HepG2 (cell line): Measurements from ENCODE around the gene CCDC154. TPM values are rescaled to one million over a fixed set of nuclear protein-coding genes. Genes with fewer than 3 reads are reported as not detected.

ENCODE experiments used
- BRCA1 ChIP-seq: sonication (generic); formaldehyde crosslinking; IDR thresholded peaks from 2 replicates; pipeline ENCODE4 v1.4.0; 2020; ENCODE audit warnings: missing genetic modification reagents
- ETS1 ChIP-seq: sonication (generic); formaldehyde crosslinking; IDR thresholded peaks from 2 replicates; pipeline ENCODE4 v1.4.0; 2020; ENCODE audit warnings: missing genetic modification reagents
- FOSL1 ChIP-seq: sonication (generic); formaldehyde crosslinking; IDR thresholded peaks from 2 replicates; pipeline ENCODE4 v1.9.0; 2021; ENCODE audit warnings: missing genetic modification reagents, borderline replicate concordance
- GZF1 ChIP-seq: sonication (generic); formaldehyde crosslinking; IDR thresholded peaks from 2 replicates; pipeline ENCODE4 v1.5.1; 2020; ENCODE audit warnings: mild to moderate bottlenecking, missing genetic modification reagents
- HNRNPK ChIP-seq: fragments of 200-400 bp; formaldehyde crosslinking; IDR thresholded peaks from 2 replicates; pipeline ENCODE4 v1.6.1; 2018; ENCODE audit warnings: low read length, low read depth, moderate library complexity, mild to moderate bottlenecking; ENCODE audit not compliant: poor library complexity, severe bottlenecking
- KDM4B ChIP-seq: sonication (generic); formaldehyde crosslinking; IDR thresholded peaks from 2 replicates; pipeline ENCODE4 v1.4.0; 2020; ENCODE audit warnings: missing genetic modification reagents
- NFE2L2 ChIP-seq: fragments of 150-350 bp; IDR thresholded peaks from 2 replicates; pipeline ENCODE4 v1.6.1; 2014; ENCODE audit warnings: low read length
- NR2F6 ChIP-seq, 2 experiments: IDR thresholded peaks; 2 replicates each; pipeline ENCODE4 v1.6.1; 2016; ENCODE audit warnings: antibody characterized with exemption in 1 of 2, mild to moderate bottlenecking in 1 of 2
- PCBP1 ChIP-seq: fragments of 200-400 bp; formaldehyde crosslinking; IDR thresholded peaks from 2 replicates; pipeline ENCODE4 v1.6.1; 2017; ENCODE audit warnings: mild to moderate bottlenecking, low read depth, low read length, borderline replicate concordance
- PPARG ChIP-seq: conservative IDR thresholded peaks from 2 replicates; pipeline ENCODE4 v1.6.1; 2016; ENCODE audit warnings: missing biosample characterization, missing genetic modification reagents
- RBFOX2 ChIP-seq: fragments of 200-400 bp; formaldehyde crosslinking; IDR thresholded peaks from 2 replicates; pipeline ENCODE4 v1.6.1; 2017; ENCODE audit warnings: low read depth, mild to moderate bottlenecking, low read length
- TEF ChIP-seq: sonication (generic); formaldehyde crosslinking; IDR thresholded peaks from 2 replicates; pipeline ENCODE4 v1.5.0; 2020; ENCODE audit warnings: missing genetic modification reagents
- TFAP4 ChIP-seq: sonication (generic); IDR thresholded peaks from 2 replicates; pipeline ENCODE4 v1.6.1; 2016; ENCODE audit warnings: low read depth, borderline replicate concordance
- TP53 ChIP-seq: sonication (generic); formaldehyde crosslinking; conservative IDR thresholded peaks from 2 replicates; pipeline ENCODE4 v1.4.0; 2020; ENCODE audit warnings: missing genetic modification reagents
- ZBTB2 ChIP-seq: sonication (generic); formaldehyde crosslinking; IDR thresholded peaks from 2 replicates; pipeline ENCODE4 v1.8.0; 2022; ENCODE audit warnings: low read depth, missing genetic modification reagents
- ZBTB25 ChIP-seq: IDR thresholded peaks from 2 replicates; pipeline ENCODE4 v1.6.1; 2018; ENCODE audit warnings: missing genetic modification reagents
- ZBTB38 ChIP-seq: sonication (generic); formaldehyde crosslinking; IDR thresholded peaks from 2 replicates; pipeline ENCODE4 v1.5.1; 2020; ENCODE audit warnings: mild to moderate bottlenecking, missing genetic modification reagents
- ZMYM3 ChIP-seq: sonication (generic); formaldehyde crosslinking; IDR thresholded peaks from 2 replicates; pipeline ENCODE4 v1.5.1; 2020; ENCODE audit warnings: mild to moderate bottlenecking, missing genetic modification reagents
- ZNF367 ChIP-seq: sonication (generic); formaldehyde crosslinking; IDR thresholded peaks from 2 replicates; pipeline ENCODE4 v1.4.0; 2020; ENCODE audit warnings: missing genetic modification reagents, borderline replicate concordance
- ZNF510 ChIP-seq: sonication (generic); formaldehyde crosslinking; IDR thresholded peaks from 2 replicates; pipeline ENCODE4 v1.4.0; 2020; ENCODE audit warnings: low read depth, mild to moderate bottlenecking, missing genetic modification reagents
- ZNF674 ChIP-seq: sonication (generic); formaldehyde crosslinking; IDR thresholded peaks from 2 replicates; pipeline ENCODE4 v1.5.0; 2020; ENCODE audit warnings: low read depth, mild to moderate bottlenecking, missing genetic modification reagents
- ZNF780A ChIP-seq: sonication (generic); formaldehyde crosslinking; IDR thresholded peaks from 2 replicates; pipeline ENCODE4 v1.8.0; 2022; ENCODE audit warnings: mild to moderate bottlenecking, missing genetic modification reagents, moderate library complexity
- polyA plus RNA-seq, 8 experiments: library from polyadenylated mRNA; depleted of rRNA in 3 of 8; stranded (reverse) in 7 of 8; unstranded in 1 of 8; fragments of >200 nt; fragmentation: Illumina TruSeq in 4 of 8; extraction: Trizol in 4 of 8; gene quantifications; 2 replicates each; pipeline versions ENCODE4 v1.2.1 to v1.2.3, GENCODE V29; 2011 to 2016; ENCODE audit warnings: low read depth in 4 of 8, missing spikeins in 1 of 8, mixed read lengths in 1 of 8; ENCODE audit not compliant: insufficient read depth in 1 of 8
- total RNA-seq, 5 experiments: library from RNA; depleted of rRNA; stranded (reverse); fragments of >200 nt; fragmentation: Illumina TruSeq; extraction: Trizol; gene quantifications; 2 replicates each; pipeline ENCODE4 v1.2.3, GENCODE V29; 2016; ENCODE audit warnings: low read depth in 1 of 5

CCDC154 gene
- total and polyA plus RNA-seq, 2 of the 13 experiments (the other 11 are each of a cell fraction or from before 2014, with no cell fraction given) = 0.92 to 1.5 TPM

- TF ChIP-seq TFAP4 (peak; percentile 27; the same call in 1 of the 2 replicates), RBFOX2 (peak; percentile 97), ZNF674 (CRISPR knock-in tag) (no peak), NR2F6 (IDR thresholded peaks at IDR 0.05) (no peak), NR2F6 (CRISPR knock-in tag; IDR thresholded peaks at IDR 0.05) (peak; percentile 76; the same call in 1 of the 2 replicates), PCBP1 (no peak), PPARG (CRISPR knock-in tag) (0 out of 2 replicates have a peak, but pooled peaks have one; percentile 43), GZF1 (no peak), ZNF367 (CRISPR knock-in tag) (no peak), TP53 (CRISPR knock-in tag) (no peak), HNRNPK (peak; percentile 68), TEF (CRISPR knock-in tag) (peak; percentile 53; the same call in 1 of the 2 replicates), ZBTB38 (peak; percentile 79; the same call in 1 of the 2 replicates), ZMYM3 (CRISPR knock-in tag) (no peak), ZNF780A (CRISPR knock-in tag) (peak; percentile 80), BRCA1 (CRISPR knock-in tag) (peak; percentile 81; the same call in 1 of the 2 replicates), NFE2L2 (no peak), ETS1 (CRISPR knock-in tag) (peak; percentile 89), ZNF510 (no peak; the same call in 1 of the 2 replicates), ZBTB25 (CRISPR knock-in tag) (peak; percentile 89; the same call in 1 of the 2 replicates), ZBTB2 (CRISPR knock-in tag) (peak; percentile 95), KDM4B (CRISPR knock-in tag) (no peak), FOSL1 (no peak)
These were observed 30.6 kb upstream of the CCDC154 start, which contains the start of gene CLCN7 (continued) for GRCh38 chr16:1474796-1475551.
